ENCODE measurements around the gene ARID3A.

DNA sequence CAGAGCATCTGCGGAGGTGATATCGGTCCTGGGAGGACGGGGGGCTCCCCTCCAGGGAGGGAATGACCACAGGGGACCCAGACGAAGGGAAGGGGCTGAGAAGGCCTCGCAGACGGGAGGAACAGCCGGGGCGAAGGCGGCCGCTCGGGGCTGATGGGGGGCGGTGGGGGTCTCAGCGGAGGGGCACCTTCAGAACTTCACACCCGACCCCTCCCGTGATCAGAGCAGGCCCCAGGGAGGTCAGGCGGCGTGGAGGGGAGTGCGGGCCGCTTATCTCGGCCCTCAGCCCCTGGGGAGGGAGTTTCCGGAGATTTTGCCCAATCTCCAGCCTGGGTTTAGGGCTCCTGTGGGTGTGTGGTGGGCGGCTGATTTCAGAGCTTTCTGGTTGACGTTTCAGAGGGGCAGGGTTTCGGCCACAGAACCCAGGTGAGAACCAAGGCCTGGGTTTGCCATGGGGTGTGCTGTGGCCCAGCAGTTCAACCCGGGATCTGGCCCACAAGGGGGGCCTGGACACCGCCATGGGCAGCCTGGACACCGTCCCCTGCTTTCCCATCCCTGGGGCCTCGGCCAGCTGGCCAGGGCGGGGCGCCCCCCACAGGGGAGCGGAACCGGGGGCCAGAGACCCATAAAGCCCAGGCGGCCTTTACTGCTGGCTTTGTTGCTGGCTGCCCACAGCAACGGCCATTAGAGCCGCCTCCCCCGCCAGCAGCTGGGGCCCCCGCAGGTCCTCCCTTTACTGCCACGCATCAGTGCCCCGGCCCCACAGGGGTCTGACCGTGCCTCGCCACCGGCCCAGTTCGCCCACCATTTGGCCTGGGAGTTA, 29.0 kb downstream of the ARID3A start:
- TF ChIP-seq, protein P1, sequence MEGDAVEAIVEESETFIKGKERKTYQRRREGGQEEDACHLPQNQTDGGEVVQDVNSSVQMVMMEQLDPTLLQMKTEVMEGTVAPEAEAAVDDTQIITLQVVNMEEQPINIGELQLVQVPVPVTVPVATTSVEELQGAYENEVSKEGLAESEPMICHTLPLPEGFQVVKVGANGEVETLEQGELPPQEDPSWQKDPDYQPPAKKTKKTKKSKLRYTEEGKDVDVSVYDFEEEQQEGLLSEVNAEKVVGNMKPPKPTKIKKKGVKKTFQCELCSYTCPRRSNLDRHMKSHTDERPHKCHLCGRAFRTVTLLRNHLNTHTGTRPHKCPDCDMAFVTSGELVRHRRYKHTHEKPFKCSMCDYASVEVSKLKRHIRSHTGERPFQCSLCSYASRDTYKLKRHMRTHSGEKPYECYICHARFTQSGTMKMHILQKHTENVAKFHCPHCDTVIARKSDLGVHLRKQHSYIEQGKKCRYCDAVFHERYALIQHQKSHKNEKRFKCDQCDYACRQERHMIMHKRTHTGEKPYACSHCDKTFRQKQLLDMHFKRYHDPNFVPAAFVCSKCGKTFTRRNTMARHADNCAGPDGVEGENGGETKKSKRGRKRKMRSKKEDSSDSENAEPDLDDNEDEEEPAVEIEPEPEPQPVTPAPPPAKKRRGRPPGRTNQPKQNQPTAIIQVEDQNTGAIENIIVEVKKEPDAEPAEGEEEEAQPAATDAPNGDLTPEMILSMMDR (IDR thresholded peaks at IDR 0.05; ENCODE audit: extremely low read depth in 1 of 2, insufficient read depth in 1 of 2, low read depth in 1 of 2, low read length in 2 of 2): no peak
- TF ChIP-seq POLR2AphosphoS5 (IDR thresholded peaks at IDR 0.05; ENCODE audit: insufficient read depth, low read depth, low read length) (no peak), POLR2A (IDR thresholded peaks at IDR 0.05; ENCODE audit: low read depth, low read length) (no peak), EZH2 (IDR thresholded peaks at IDR 0.05; ENCODE audit: borderline replicate concordance, low read depth, low read length, severe bottlenecking) (no peak), FOS (IDR thresholded peaks at IDR 0.05; ENCODE audit: borderline replicate concordance, insufficient read depth, low read length) (no peak)
